Thymus (tissue), 11 donors: ENCODE measurements around the gene ESR1. TPM values are rescaled to one million over a fixed set of nuclear protein-coding genes. Genes with fewer than 3 reads are reported as not detected.

Experiments
- DNase-seq, 9 donors: peaks; one replicate each; pipeline ENCODE4 v3.0.0-alpha.2; 2013; ENCODE audit warnings: low spot score in 9 of 9, low read depth in 6 of 9, missing footprints in 1 of 9
- H3K27ac ChIP-seq, 2 donors: one replicate each; pipeline ENCODE4 v1.5.1; 2013; ENCODE audit warnings: control low read depth in 1 of 2, low read depth in 1 of 2, low read length in 1 of 2, mild to moderate bottlenecking in 1 of 2, moderate library complexity in 1 of 2
- H3K27me3 ChIP-seq, 2 donors: one replicate each; pipeline ENCODE4 v1.5.1; 2013; ENCODE audit warnings: low read length in 1 of 2; ENCODE audit not compliant: control insufficient read depth in 2 of 2, insufficient read depth in 1 of 2
- H3K36me3 ChIP-seq, 2 donors: one replicate each; pipeline ENCODE4 v1.5.1; 2013; ENCODE audit warnings: low read length in 1 of 2, mild to moderate bottlenecking in 1 of 2, moderate library complexity in 1 of 2; ENCODE audit not compliant: control insufficient read depth in 2 of 2, insufficient read depth in 2 of 2
- H3K4me1 ChIP-seq, 2 donors: one replicate each; pipeline ENCODE4 v1.5.1; 2013; ENCODE audit warnings: low read length in 2 of 2; ENCODE audit not compliant: control insufficient read depth in 2 of 2, insufficient read depth in 2 of 2
- H3K4me3 ChIP-seq, 2 donors: one replicate each; pipeline ENCODE4 v1.5.1; 2013; ENCODE audit warnings: low read length in 2 of 2, control low read depth in 1 of 2, mild to moderate bottlenecking in 1 of 2
- H3K9me3 ChIP-seq, 2 donors: one replicate each; pipeline ENCODE4 v1.5.1; 2013; ENCODE audit warnings: low read length in 1 of 2, mild to moderate bottlenecking in 1 of 2; ENCODE audit not compliant: control insufficient read depth in 2 of 2, insufficient read depth in 1 of 2
- WGBS: extraction: QIAGEN DNeasy Blood & Tissue Kit; methylation state at CpG from one replicate; pipeline ENCODE4 v1.1.7; 2013; 5-methylcytosine and 5-hydroxymethylcytosine counted together
- polyA plus RNA-seq: library from polyadenylated mRNA; stranded (reverse); fragments of 200-250 nt; gene quantifications from one replicate; pipeline ENCODE4 v1.2.3, GENCODE V29; 2013
- total RNA-seq: library from RNA; stranded (reverse); fragments of 120-200 nt; gene quantifications from one replicate; pipeline ENCODE4 v1.2.4, GENCODE V29; 2013
- donor health status: healthy.

Gene ESR1
- total and polyA plus RNA-seq, 2 donors: 0.28 to 1.2 TPM

DNA sequence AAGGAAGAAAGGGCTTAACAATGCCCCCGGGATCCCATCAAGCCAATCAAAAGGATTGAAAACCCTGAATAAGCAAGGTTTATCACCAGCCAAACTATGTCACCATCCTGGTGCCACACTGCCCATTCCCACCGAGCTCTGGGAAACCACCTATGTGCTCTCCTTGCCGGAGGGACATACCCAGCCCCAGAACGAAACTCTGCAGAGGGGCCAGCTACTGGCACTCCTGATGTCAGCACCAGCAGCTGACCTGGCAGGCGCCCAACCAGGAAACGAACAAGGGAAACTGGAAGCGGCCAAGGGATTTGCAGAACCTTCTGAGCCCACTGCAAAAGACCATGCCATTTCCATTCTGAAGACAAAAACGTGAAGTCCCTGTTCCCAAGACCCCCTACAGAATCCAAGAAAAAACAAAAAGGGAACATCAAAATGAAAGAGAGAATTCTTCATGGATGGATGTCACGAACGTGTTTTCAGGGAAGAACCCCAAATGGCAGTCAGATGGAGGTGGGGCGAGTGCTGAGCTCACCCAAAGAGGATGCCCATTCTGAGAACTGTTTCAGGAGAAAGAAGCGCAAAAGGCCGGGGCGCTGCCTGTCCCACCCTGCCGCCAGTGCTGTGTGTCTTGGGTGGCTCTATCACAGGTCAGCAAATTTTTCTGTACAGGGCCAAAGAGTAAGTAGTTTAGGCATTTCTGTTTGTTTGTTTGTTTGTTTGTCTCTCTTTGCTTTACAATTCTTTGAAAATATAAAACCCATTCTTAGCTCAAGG lies 305.2 kb downstream of the ESR1 start:
- no peaks in the 10 kb centered on the region for H3K9me3 ChIP-seq

DNA sequence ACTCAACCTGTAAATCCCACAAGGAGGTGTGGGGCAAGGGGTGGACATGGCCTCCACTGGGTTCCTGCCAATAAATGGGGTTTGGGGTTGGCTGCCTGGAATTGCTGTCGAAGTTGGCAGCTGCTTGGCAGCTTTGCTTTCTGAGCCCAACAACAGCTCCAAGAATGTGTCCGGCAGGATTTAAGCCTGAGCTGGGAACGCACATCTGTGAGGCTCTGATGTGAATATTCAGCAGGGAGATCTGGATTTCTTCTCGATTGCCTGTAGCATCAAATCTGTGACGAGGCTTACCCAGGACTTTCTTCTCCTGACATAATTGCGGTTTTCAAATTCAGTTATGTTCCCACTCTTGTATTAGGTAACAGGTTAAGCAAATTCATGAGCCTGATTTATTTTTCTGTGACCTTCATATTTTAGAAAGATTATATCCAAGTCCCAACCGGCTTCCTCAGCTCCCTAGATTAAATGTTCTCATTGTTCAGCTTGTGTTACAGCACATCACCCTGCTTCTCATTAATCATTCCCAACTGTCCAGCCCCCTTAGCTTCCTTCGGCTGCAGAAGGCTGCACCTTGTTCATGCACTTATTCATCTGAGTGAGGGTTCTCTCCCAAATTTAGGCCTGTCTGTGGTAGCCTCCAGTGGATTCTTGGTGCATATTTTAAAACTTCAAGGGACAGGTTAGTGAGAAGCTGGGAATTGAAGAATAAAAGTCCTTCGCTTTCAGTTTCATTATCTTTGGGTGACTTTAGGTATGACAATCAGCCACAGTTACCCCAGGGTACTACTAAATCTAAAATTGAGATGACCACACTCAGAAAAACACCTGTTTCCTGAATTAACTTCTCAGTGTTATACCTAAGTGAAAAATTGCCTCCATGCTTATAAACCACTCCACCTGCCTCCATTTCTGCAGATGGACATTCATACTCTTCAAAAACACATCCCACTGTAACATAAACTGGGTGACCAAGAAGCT lies 310.0 kb downstream of the ESR1 start:
- 88% methylated on average over 9 of the region's 9 CpGs for WGBS
- H3K27ac ChIP-seq: no peak overlapping the region

More for the DNA sequence above, 305.2 kb downstream of the ESR1 start:
- DNase-seq: no peak
- Histone ChIP-seq H3K4me3 (no peak overlapping the region), H3K36me3 (no peaks in the 10 kb centered on the region), H3K4me1 (peaks cover 0 to 12% of the 10 kb centered on the region in 2 donors), H3K27ac (no peak overlapping the region), H3K27me3 (no peaks in the 10 kb centered on the region)
- WGBS: 94% methylated on average over 15 of the region's 15 CpGs

DNA sequence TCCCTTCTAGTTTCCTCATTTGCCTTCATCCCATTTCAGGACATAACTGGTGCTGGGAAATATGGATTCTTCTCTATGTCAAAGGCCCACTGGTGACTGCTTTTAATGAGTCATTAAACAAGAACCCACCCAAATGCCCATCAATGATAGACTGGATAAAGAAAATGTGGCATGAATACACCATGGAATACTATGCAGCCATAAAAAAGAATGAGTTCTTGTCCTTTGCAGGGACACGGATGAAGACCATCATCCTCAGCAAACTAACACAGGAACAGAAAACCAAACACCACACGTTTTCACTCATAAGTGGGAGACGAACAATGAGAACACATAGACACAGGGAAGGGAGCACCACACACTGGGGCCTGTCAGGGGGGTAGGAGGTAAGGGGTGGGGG lies 310.7 kb downstream of the ESR1 start:
- no peak for DNase-seq
- Histone ChIP-seq H3K9me3 (no peaks in the 10 kb centered on the region), H3K36me3 (peaks cover 14 to 34% of the 10 kb centered on the region in 2 donors), H3K27ac (no peak overlapping the region), H3K4me1 (no peaks in the 10 kb centered on the region), H3K4me3 (no peak overlapping the region), H3K27me3 (no peaks in the 10 kb centered on the region)
- WGBS: 96% methylated on average over 3 of the region's 3 CpGs

More for the DNA sequence above, 310.0 kb downstream of the ESR1 start:
- no peak for DNase-seq
- Histone ChIP-seq H3K9me3 (no peaks in the 10 kb centered on the region), H3K36me3 (peaks cover 12 to 28% of the 10 kb centered on the region in 2 donors), H3K4me3 (no peak overlapping the region), H3K4me1 (no peaks in the 10 kb centered on the region), H3K27me3 (no peaks in the 10 kb centered on the region)

DNA sequence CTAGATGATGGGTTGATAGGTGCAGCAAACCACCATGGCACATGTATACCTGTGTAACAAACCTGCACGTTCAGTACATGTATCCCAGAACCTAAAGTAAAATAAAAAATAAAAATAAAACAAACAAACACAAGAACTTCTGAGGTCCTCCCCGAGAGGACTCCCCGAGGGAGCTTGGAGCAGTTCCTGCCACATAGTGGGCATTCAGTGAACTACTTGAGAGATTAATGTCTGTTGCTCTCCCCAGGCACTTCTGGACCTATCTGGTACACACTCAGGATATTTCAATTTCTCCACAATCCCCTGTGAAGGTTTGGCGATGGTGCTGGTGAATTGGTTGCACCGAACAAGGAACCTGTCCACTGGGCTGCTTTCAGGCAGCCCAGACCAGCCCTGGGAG lies 311.2 kb downstream of the ESR1 start:
- H3K9me3 ChIP-seq: no peaks in the 10 kb centered on the region
- DNase-seq: no peak
- peaks cover 14 to 36% of the 10 kb centered on the region in 2 donors for H3K36me3 ChIP-seq
- no peak overlapping the region for H3K27ac ChIP-seq
- 94% methylated on average over 5 of the region's 5 CpGs for WGBS
- H3K27me3 ChIP-seq: no peaks in the 10 kb centered on the region
- no peaks in the 10 kb centered on the region for H3K4me1 ChIP-seq
- H3K4me3 ChIP-seq: no peak overlapping the region

DNA sequence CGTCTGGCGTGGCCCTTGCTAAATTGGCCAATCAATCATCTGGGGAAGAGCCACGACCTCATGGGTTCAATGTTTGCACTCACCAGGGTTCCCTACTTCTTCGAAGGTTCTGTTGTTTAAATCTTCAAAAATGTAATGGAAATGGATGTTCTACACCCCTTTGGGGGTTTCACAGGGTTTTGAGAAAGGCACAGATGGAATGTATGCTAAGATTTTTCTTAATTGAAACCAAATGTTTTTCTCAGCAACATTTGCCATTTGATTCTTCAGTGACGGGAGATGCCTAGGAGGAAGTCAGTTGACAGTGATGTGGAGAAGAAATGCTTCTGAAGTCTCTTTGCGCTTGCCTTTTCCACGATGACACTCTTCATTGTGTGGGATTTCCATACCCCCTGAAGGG lies 312.3 kb downstream of the ESR1 start:
- Histone ChIP-seq H3K27me3 (no peaks in the 10 kb centered on the region), H3K4me3 (no peak overlapping the region), H3K9me3 (no peaks in the 10 kb centered on the region), H3K4me1 (no peaks in the 10 kb centered on the region), H3K36me3 (peaks cover 14 to 38% of the 10 kb centered on the region in 2 donors), H3K27ac (no peak overlapping the region)
- DNase-seq: no peak
- 84% methylated on average over 7 of the region's 7 CpGs for WGBS

DNA sequence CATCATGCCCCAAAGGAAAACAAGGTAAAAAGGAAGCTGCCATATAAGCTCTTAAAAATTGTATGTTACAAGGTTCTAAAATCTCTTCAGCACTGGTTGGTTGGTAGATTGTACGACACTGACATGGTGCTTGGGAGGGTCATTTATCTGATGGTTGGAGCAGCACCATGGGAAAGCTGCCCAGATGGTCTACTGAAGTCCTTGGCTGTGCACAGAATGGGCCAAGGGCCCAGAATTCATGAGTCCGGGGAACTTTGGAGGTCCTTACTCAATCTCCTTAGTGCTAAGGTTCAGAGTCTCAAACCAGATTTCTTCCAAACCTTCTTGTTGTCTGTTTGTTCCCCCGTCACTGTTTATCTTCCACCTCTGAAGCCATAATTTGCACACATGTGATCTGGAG lies 314.4 kb downstream of the ESR1 start:
- 94% methylated on average over 3 of the region's 3 CpGs for WGBS
- peaks cover 14 to 42% of the 10 kb centered on the region in 2 donors for H3K36me3 ChIP-seq
- H3K9me3 ChIP-seq: no peaks in the 10 kb centered on the region
- no peaks in the 10 kb centered on the region for H3K27me3 ChIP-seq
- H3K4me1 ChIP-seq: no peaks in the 10 kb centered on the region
- no peak for DNase-seq
- no peak overlapping the region for H3K27ac ChIP-seq
- no peak overlapping the region for H3K4me3 ChIP-seq

DNA sequence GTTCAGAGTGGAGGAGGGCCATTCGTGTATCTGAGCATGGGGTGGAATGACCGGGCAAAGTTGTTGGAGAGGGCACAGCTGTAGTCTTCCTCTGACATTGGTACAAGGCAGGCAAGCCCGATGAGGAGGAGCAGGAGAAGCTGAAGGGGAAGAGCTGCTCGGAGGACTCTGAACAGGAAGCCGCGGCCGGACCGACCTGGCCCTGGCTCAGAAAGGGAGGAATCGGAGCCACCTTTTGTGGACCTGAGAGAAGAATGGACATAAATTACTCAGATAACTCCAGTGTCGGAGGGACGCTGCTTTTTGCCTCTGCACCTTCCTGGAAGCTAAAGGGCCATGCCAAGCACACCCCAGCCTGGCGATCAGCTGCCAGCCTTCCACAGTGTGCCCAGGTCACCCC lies 315.0 kb downstream of the ESR1 start:
- Histone ChIP-seq H3K4me3 (no peak overlapping the region), H3K9me3 (no peaks in the 10 kb centered on the region), H3K4me1 (no peaks in the 10 kb centered on the region), H3K27me3 (no peaks in the 10 kb centered on the region), H3K27ac (no peak overlapping the region), H3K36me3 (peaks cover 14 to 44% of the 10 kb centered on the region in 2 donors)
- no peak for DNase-seq
- 98% methylated on average over 12 of the region's 12 CpGs for WGBS

DNA sequence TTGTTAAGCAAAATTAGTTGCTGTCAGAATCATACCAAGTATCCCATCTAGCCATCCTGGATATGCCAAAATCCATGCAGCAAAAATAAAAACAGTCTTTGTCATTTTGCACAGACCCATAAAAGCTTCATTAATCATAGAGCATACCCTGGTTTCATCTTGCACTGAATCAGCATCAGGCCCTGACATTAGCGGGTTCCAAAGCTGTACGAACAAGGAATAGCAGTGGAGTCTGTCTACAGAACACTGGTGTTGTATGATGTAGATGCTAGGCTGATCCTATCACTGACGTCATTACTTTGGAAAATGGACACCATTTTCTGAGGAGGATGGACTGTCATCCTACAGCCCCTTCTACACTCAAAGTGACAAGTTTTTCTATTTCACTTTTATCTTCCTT lies 315.6 kb downstream of the ESR1 start:
- Histone ChIP-seq H3K27ac (no peak overlapping the region), H3K4me3 (no peak overlapping the region), H3K27me3 (no peaks in the 10 kb centered on the region), H3K9me3 (no peaks in the 10 kb centered on the region), H3K36me3 (peaks cover 14 to 44% of the 10 kb centered on the region in 2 donors), H3K4me1 (no peaks in the 10 kb centered on the region)
- no peak for DNase-seq
- WGBS: 97% methylated on average over 3 of the region's 3 CpGs
